Ramos (cell line): ENCODE data around the gene NKX6-2.
"Not testable (repeated sequence)": the region's sequence is repeated elsewhere in the genome, so short reads cannot be mapped to it uniquely, and the experiment has no call there.

Source experiments
- in situ Hi-C: fragments of 300-500 bp; cut with MboI; formaldehyde crosslinking; loops from one replicate; pipeline ENCODE4 v1.14.3; 2022; ENCODE audit warnings: low sequenced_read_pairs; ENCODE audit not compliant: unreplicated experiment

The NKX6-2 gene

DNA sequence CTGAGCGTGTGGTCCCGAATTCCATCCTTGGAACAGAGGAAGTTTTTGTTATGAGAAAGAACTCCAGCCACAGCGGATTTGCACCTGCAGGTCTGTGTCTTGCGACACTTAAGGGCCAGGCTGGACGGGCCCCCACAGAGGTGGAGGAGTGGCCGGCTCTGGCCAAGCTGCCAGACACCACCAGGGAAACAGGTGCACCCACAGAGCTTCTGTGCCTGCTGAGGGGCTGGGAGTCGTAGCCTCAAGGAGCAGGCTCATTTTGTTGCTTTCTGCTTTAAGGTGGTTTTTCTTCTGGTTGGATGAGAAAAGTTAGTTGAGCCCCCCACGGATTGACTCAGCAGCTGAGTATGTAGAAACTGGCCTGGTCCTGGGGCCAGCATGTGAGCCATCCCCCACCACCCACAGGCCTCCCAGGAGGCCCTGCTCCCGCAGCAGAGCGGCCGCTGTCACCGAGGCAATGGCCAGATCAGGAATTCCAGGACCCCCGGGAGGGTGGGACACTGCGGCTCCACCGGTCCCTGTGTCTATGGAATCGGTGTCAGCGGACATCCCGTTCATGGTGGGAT is 41.9 kb downstream of the NKX6-2 start:
- in situ Hi-C loops, result no loop called here

- in situ Hi-C loops, result not testable (repeated sequence)
Measured at GRCh38 chr10:132743196-132743924, 42.6 kb downstream of the NKX6-2 start.

DNA sequence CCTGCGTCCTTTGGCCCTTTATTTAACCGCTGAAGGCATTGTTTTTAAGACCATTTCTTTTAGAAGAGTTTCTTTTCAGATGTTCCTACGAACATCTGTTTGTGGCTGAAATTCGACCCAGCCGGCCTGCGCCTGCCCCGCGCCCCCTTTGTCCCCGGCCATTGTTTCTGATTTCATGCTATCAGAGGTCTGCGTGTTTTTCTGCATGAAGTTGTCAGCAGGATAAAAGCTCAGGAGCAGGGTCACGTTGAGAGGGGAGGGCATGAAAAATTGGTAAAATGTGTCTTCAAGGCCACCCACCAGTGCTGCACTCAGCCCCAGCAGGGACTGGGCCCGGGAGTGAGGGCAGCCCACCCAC is 43.1 kb downstream of the NKX6-2 start:
- in situ Hi-C loops, result no loop called here

GRCh38 chr10:132742167-132742836 is 43.6 kb downstream of the NKX6-2 start:
- in situ Hi-C loops, result no loop called here

DNA sequence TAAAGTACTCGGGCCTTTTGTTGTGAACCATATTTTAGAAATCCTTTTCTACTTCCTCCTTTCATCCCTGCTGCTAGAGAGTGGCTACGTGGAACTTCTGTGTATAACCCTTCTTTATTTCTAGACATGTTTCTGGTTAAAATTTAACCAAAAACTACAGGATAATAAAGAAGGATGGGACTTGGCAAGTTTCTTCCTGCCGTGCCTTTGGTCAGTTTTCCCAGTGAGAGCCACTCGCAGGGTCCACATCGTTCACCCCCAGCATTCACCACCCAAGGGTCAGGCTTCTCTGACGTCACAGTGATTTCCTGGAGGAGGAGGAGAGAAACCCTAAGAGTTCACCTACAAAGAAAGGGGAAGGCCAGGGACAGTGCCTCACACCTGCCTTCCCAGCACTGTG is 45.4 kb downstream of the NKX6-2 start:
- in situ Hi-C loops, result no loop called here

DNA sequence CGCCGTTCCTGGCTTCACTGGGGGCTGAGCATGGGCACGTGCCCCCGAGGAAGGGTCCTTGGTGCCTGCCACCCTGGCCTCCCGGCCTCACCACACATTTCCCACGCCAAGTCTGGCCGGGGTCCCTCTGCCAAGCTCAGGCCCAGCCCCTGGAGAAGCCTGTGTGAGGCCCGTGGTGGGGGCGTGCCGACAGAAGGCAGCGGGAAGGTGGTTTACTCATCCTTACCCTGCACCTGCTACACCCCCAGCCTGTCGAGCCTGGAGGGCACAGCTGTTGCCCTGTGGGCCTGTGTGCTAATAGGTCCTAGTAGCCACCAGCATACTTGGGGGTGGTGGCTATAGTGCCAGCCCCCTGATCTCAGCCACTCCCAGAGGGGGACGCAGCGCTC is 46.7 kb downstream of the NKX6-2 start:
- in situ Hi-C loops, result no loop called here

GRCh38 chr10:132738454-132739224 is 47.3 kb downstream of the NKX6-2 start:
- in situ Hi-C loops, result no loop called here

DNA sequence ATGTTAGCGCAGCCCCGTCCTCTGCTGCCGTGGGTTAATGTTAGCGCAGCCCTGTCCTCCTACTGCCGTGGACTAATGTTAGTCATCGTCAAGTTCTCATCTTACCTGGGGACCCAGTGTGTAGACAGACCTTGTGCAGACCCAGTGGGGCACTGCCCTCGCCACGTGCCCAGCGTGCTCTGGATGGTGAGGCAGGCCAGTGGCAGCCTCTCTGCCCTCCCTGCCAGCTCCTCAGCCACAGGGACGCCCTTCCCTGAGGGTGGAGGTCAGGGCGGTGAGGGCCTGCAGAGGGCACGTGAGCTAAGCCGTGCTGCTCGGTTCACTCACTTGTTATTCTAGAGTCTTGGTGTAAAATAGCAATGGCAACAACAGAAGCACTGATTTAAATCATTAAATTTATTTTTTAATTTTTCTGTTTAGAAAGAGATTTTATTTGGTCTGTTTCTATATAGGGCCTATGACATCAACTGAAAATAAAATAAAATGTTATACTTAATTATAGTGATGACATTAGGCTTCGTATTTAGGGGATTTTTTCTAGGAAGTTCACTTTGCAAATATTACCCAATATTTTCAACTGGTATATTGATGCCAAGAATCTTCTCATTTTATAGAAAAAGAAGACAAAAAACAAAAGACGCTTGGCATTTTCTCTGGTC is 48.4 kb downstream of the NKX6-2 start:
- in situ Hi-C loops, result no loop called here

- in situ Hi-C loops, result no loop called here
Measured at GRCh38 chr10:132735923-132736391, 50.0 kb downstream of the NKX6-2 start.

GRCh38 chr10:132735341-132735775 is 50.6 kb downstream of the NKX6-2 start:
- in situ Hi-C loops, result no loop called here

DNA sequence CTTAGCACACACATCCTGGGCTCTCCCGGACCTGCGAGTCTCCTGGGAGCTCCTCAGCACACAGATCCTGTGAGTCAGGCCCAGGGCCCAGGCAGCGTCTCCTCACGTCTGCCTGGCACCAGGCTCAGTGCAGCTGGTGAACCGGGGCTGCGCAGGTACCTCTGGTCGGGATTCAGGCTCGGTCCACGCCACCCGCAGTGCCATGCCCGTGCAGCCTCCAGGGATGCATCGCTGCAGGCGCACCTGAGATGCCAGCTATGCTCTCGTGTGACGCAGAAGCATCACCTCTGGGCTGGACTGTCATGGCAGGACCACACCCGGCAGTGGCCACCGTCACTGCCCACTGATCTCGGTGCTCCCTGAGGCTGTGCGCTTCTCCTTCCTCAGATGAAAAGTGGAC is 52.0 kb downstream of the NKX6-2 start:
- in situ Hi-C loops, result no loop called here
